SK-N-SH treated with all-trans-retinoic acid at 6 μM for 48 hours (cell line): ENCODE data around the gene LMAN1L.

Source experiments
- ARNTL ChIP-seq: fragments of 450-650 bp; formaldehyde crosslinking; IDR thresholded peaks from 2 replicates; pipeline ENCODE4 v1.5.0; 2020; ENCODE audit warnings: low read depth, mild to moderate bottlenecking, moderate library complexity, borderline replicate concordance
- CREB5 ChIP-seq: fragments of 250-450 bp; sonication (Bioruptor Pico); IDR thresholded peaks from 2 replicates; pipeline ENCODE4 v1.5.1; 2020; ENCODE audit warnings: low read depth, mild to moderate bottlenecking, moderate library complexity
- CSDC2 ChIP-seq: fragments of 250-450 bp; sonication (Bioruptor Pico); IDR thresholded peaks from 2 replicates; pipeline ENCODE4 v1.5.0; 2020; ENCODE audit warnings: mild to moderate bottlenecking, moderate library complexity
- ZFP30 ChIP-seq: fragments of 450-650 bp; formaldehyde crosslinking; IDR thresholded peaks from 2 replicates; pipeline ENCODE4 v1.5.0; 2022; ENCODE audit warnings: mild to moderate bottlenecking, moderate library complexity
- ZNF70 ChIP-seq: fragments of 450-650 bp; formaldehyde crosslinking; IDR thresholded peaks from 2 replicates; pipeline ENCODE4 v1.5.0; 2020; ENCODE audit warnings: mild to moderate bottlenecking, moderate library complexity

GRCh38 chr15:74858369-74858740 lies 45.7 kb downstream of the LMAN1L start:
- TF ChIP-seq ZNF70 (CRISPR knock-in tag) (no peak), CREB5 (CRISPR knock-in tag) (no peak), ARNTL (CRISPR knock-in tag) (no peak), ZFP30 (CRISPR knock-in tag) (no peak), CSDC2 (CRISPR knock-in tag) (no peak)
